HPDE6-E6E7 (cell line): ENCODE data around the gene PTDSS2.
"Not testable (repeated sequence)": the region's sequence is repeated elsewhere in the genome, so short reads cannot be mapped to it uniquely, and the experiment has no call there.

Experiments
- DNase-seq: peaks from one replicate; pipeline ENCODE4 v3.0.0; 2011; ENCODE audit warnings: missing footprints; ENCODE audit errors: extremely low spot score

Gene PTDSS2

GRCh38 chr11:504994-505344 is 54.9 kb downstream of the PTDSS2 start:
- DNase-seq, result no peak

GRCh38 chr11:506238-506994 is 56.3 kb downstream of the PTDSS2 start:
- DNase-seq, result peak; percentile 90

GRCh38 chr11:506995-507726 is 57.1 kb downstream of the PTDSS2 start, which contains the start of gene RNH1:
TSS of gene RNH1 (minus strand) at chr11:507242. CDS start at chr11:502162, 5,080 bp downstream.
- DNase-seq, result peak; percentile 86

DNA sequence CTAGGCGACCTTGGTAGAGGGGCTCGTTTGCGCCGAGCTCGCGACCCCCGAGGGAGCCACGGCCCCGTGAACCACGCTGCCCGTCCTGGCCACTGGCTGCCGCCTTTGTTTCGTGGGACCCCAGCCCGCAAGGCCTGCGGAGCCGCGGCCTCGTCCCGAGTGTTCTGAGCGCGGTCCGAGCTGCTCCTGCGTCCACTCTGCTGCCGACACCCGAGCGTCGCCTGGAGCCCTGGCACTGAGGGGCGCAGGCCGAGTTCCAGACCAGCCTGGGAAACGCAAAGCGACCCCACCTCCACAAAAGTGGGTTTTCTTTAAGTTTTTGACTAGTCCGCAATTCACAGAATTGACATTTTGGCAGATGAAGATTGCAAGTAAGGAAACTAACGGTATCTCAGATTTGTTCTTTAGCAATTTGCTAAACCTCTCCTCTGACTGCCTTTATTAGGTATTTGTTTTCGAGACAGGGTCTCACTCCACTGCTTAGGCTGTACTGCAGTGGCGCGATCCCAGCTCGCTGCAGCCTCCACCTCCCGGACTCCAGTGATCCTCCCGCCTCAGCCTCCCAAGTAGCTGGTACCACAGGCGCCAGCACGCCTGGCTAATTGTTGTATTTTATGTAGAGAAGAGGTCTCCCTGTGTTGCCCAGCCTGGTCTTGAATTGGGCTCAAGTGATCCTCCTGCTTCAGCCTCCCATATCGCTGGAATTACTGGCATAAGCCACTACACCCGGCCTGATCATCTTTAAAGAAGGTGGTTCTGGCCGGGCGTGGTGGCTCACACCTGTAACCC is 57.8 kb downstream of the PTDSS2 start:
- DNase-seq, result no peak

GRCh38 chr11:508956-509355 is 58.9 kb downstream of the PTDSS2 start:
- DNase-seq, result no peak

DNA sequence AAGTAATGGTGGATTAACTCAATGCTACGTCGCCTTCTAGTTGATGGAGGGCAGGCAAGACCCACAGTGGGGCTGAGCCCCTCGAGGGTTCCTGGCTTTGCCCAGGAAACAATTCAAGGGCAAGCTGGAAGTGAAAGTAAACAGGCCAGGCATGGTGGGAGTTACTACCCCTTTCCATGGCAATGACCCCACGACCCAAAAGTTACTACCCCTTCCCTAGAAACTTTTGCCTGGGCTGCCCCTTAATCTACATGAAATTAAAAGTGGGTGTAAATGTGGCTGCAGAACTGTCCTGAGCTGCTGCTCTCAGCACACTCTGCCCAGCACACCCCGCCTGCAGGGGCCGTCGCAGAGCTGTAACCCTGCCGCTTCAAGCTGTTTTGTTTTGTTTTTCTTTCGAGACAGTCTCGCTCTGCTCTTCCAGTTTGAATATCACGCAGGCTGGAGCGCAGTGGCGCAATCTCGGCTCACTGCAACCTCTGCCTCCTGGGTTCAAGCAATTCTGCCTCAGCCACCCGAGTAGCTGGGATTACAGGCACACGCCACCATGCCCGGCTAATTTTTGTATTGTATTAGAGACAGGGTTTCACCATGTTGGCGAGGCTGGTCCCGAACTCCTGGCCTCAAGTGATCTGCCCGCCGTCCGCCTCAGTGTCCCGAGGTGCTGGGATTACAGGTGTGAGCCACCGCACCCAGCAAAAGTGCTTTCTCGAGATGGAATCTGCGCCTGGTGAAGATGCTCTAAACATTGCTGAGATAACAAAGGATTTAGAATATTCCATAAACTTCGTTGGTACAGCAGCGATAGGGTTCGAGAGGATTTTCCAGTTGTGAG is 62.9 kb downstream of the PTDSS2 start:
- no peak for DNase-seq

DNA sequence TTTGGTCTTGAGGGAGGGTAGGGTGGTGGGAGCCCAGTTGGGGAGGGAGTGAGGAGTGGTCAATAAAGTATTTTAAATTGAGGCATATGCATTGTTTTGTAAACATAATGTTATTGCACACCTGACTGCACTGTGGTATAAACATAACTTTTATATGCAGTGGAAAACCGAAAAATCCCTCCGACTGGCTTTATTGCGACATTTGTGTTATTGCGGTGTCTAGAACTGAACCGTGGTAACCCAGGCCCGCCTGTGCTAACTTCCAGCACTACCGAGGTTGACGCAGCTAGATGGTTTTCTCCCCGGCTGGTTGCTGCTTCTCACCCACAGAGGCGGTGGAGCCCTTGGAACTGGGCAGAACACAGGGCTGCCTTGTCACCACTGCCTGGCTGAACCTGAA is 64.5 kb downstream of the PTDSS2 start:
- no peak for DNase-seq

DNA sequence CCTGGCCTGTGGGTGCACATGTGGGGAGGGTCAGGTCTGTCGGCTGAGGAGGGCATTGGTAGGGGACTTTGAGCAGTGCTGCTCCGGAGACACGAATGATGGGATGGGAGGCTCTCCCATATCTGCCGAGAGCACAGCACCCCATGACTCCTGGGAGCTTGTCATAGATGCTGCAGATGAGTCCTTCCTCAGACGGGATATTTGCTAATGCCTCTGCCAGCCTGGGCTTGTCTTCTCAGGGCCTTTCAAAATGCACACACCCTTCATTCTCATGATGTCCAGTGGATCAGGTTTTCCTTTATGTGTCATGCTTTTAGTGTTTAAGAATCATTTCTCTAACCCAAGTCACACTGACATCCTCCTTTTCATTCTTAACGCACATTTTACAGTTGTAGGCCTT is 65.1 kb downstream of the PTDSS2 start:
- peak; percentile 97 for DNase-seq

- no peak for DNase-seq
Measured at GRCh38 chr11:516400-516799, 66.3 kb downstream of the PTDSS2 start.

- DNase-seq, result not testable (repeated sequence)
Measured at GRCh38 chr11:516918-517685, 67.0 kb downstream of the PTDSS2 start.

GRCh38 chr11:518463-519202 is 68.6 kb downstream of the PTDSS2 start:
- DNase-seq, result peak; percentile 87

GRCh38 chr11:520428-521176 is 70.5 kb downstream of the PTDSS2 start:
- no peak for DNase-seq

DNA sequence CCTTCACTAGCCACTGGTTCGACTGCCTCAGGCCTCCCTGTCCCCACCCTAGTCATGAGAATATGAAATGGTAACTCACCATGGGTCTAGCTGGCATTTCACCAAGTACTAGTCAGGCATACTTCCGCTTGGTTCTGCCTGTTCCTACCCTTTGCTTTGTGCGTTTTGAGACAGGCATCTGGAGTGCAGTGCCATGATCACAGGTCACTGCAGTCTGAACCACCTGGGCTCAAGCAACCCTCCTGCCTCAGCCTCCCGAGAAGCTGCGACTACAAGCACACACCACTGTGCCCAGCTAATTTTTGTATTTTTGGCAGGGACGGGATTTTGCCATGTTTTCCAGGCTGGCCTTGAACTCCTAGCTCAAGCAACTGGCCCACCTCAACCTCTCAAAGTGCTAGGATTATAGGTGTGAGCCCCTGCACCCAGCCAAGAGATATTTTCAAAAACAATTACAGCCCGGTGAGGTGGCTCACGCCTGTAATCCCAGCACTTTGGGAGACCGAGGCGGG is 71.2 kb downstream of the PTDSS2 start:
- no peak for DNase-seq

GRCh38 chr11:526192-526591 is 76.1 kb downstream of the PTDSS2 start:
- no peak for DNase-seq

DNA sequence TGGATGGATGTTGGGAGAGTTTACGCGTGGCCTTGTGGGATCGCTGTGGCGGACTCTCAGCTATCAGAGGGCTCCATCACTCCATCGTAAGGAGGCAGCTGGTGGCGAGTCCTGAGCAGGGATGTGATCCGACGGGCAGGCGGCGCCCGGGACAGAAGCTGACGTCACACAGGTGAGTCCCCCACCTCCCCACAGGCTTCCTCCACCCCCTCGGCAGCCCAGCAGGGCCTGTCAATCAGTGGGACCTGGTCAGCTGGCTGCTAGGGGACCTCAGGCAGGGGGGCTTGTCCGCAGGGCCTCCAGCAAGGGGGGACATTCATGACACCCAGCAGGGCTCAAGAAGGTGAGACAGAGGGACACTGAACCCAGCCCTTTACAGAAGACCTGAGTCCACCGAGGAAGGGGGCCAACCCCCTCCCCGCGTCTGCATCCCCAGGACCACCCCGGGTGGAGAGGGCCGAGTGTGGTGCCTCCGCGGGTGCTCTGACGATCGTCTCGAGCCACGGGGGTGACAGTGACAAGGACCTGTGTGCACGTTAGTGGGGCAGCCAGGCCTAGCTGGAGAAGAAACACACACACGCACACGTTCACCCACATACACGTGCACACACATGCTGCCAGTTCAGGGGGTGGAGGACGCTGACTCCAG is 78.2 kb downstream of the PTDSS2 start:
- DNase-seq, result no peak

GRCh38 chr11:528815-529727 is 79.0 kb downstream of the PTDSS2 start:
- DNase-seq, result no peak

DNA sequence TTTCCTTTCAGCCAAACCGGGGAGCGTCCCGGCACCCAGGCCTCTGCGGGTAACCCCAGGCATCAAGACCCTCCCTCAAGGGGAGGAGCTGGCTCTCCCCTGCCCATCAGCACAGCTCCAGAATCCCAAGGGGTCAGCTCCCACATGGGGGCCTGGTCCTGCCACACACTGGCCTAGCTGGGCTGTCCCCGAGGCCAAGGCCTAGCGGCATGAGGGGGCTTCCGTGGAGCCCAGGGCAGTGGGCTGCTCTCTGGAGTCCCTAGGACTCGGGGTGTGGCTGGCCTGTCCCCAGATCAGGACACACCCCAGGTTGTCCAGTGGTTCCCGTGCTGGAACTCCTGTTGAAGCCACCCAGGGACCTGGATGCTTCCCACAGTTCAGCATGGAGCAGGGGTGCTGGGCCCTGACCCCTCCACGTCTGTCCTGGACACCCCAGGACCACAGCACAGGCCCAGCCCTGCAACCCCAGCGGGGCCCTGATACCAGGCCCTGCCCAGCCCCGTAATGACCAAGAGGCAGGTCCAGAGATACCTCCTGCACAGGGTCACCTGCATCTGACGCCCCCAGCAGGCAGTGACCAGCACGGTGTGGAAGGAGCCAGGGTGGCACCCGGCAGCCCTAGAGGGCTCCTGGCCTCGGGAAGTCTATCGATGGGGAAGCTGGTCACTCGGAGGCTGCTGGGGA is 79.8 kb downstream of the PTDSS2 start:
- DNase-seq, result no peak
